AG04449 (cell line): ENCODE data around the gene DENND1A.

Source experiments
- CTCF ChIA-PET: fragments of 350-600 bp; formaldehyde crosslinking; extraction: SDS; loops from one replicate; lab custom pipeline; 2021; ENCODE audit warnings: antibody characterized with exemption; lab: Yijun Ruan, JAX
- POLR2A ChIA-PET: fragments of 400-600, 350-600 bp; formaldehyde crosslinking; extraction: SDS; loops from one replicate; lab custom pipeline; 2020; ENCODE audit warnings: antibody characterized with exemption, inconsistent platforms; lab: Yijun Ruan, JAX
- DNase-seq: peaks from one replicate; pipeline ENCODE4 v3.0.0-alpha.2; 2010; ENCODE audit warnings: low read depth, low spot score
- H3K4me3 ChIP-seq: 2 replicates; pipeline ENCODE4 v1.5.1; 2011; ENCODE audit warnings: low read depth, mild to moderate bottlenecking, control low read depth, low read length
- CTCF ChIP-seq: IDR thresholded peaks from one replicate; pipeline ENCODE4 v1.5.1; 2011; ENCODE audit warnings: mild to moderate bottlenecking, moderate library complexity, low read length, control low read depth, inconsistent platforms; ENCODE audit not compliant: insufficient read depth; ENCODE audit errors: missing control alignments

Gene DENND1A

GRCh38 chr9:123524866-123525265 lies 405.1 kb downstream of the DENND1A start:
- ChIA-PET CTCF (no interaction called here), POLR2A (no interaction called here)
- H3K4me3 ChIP-seq, result no peak overlapping the region
- TF ChIP-seq CTCF, result no peak
- no peak for DNase-seq

- ChIA-PET CTCF (interaction anchor here (1.7 kb wide), 1 partner anchor 21 kb away, joined by 5 read pairs; no protein-coding TSS in a partner anchor), POLR2A (no interaction called here)
- DNase-seq, result no peak
- TF ChIP-seq CTCF, result no peak
- no peak overlapping the region for H3K4me3 ChIP-seq
Measured at GRCh38 chr9:123523845-123524244, 406.1 kb downstream of the DENND1A start.

GRCh38 chr9:123523001-123523400 lies 406.9 kb downstream of the DENND1A start:
- no peak overlapping the region for H3K4me3 ChIP-seq
- TF ChIP-seq CTCF, result no peak
- ChIA-PET CTCF (interaction anchor here (0.9 to 1.7 kb wide), 2 partner anchors 22 to 518 kb away, joined by 3 to 5 read pairs; no protein-coding TSS in a partner anchor), POLR2A (no interaction called here)
- DNase-seq, result no peak

- H3K4me3 ChIP-seq, result no peak overlapping the region
- DNase-seq, result no peak
- POLR2A ChIA-PET, result no interaction called here
- CTCF ChIA-PET, result interaction anchor here (1.7 kb wide), 1 partner anchor 22 kb away, joined by 5 read pairs; no protein-coding TSS in a partner anchor
- TF ChIP-seq CTCF, result no peak
Measured at GRCh38 chr9:123522251-123522650, 407.7 kb downstream of the DENND1A start.

- CTCF ChIA-PET, result interaction anchor here (1.4 kb wide), 1 partner anchor 10 kb away, joined by 3 read pairs; no protein-coding TSS in a partner anchor
- TF ChIP-seq CTCF, result no peak
- POLR2A ChIA-PET, result no interaction called here
- no peak for DNase-seq
- H3K4me3 ChIP-seq, result no peak overlapping the region
Measured at GRCh38 chr9:123518338-123518737, 411.6 kb downstream of the DENND1A start.

- H3K4me3 ChIP-seq, result no peak overlapping the region
- DNase-seq, result no peak
- POLR2A ChIA-PET, result no interaction called here
- TF ChIP-seq CTCF, result no peak
- CTCF ChIA-PET, result interaction anchor here (1.4 kb wide), 1 partner anchor 10 kb away, joined by 3 read pairs; no protein-coding TSS in a partner anchor
Measured at GRCh38 chr9:123517512-123517911, 412.4 kb downstream of the DENND1A start.
